Mesenchymal stem cell (in vitro differentiated cells and primary cell): Measurements from ENCODE around the gene FOXP2.

ENCODE experiments used
- DNase-seq: peaks from one replicate; pipeline ENCODE4 v3.0.0-alpha.2; 2013
- H2AFZ ChIP-seq: one replicate; pipeline ENCODE4 v1.6.1; 2013; ENCODE audit warnings: low read depth, mild to moderate bottlenecking, control low read depth, inconsistent platforms, low read length, moderate library complexity
- H2AK5ac ChIP-seq: 2 replicates; pipeline ENCODE4 v1.6.1; 2013; ENCODE audit warnings: low read length, moderate library complexity, mild to moderate bottlenecking, inconsistent platforms; ENCODE audit not compliant: severe bottlenecking
- H2BK120ac ChIP-seq: one replicate; pipeline ENCODE4 v1.6.1; 2013; ENCODE audit warnings: low read depth, mild to moderate bottlenecking, inconsistent platforms, low read length, moderate library complexity
- H2BK12ac ChIP-seq, 2 experiments: one replicate each; pipeline ENCODE4 v1.6.1; 2013; ENCODE audit warnings: inconsistent platforms in 2 of 2, low read length in 2 of 2, mild to moderate bottlenecking in 2 of 2, moderate library complexity in 2 of 2, control low read depth in 1 of 2
- H2BK15ac ChIP-seq: one replicate; pipeline ENCODE4 v1.6.1; 2013; ENCODE audit warnings: mild to moderate bottlenecking, low read depth, inconsistent platforms; ENCODE audit not compliant: poor library complexity, severe bottlenecking
- H2BK5ac ChIP-seq: 2 replicates; pipeline ENCODE4 v1.6.1; 2013; ENCODE audit warnings: low read depth, mild to moderate bottlenecking, low read length, control low read depth, inconsistent platforms; ENCODE audit not compliant: poor library complexity, severe bottlenecking
- H3K14ac ChIP-seq, 2 experiments: one replicate each; pipeline ENCODE4 v1.6.1; 2013; ENCODE audit warnings: inconsistent platforms in 2 of 2, low read length in 2 of 2, control low read depth in 1 of 2, mild to moderate bottlenecking in 1 of 2, moderate library complexity in 1 of 2
- H3K18ac ChIP-seq, 2 experiments: one replicate each; pipeline ENCODE4 v1.6.1; 2013; ENCODE audit warnings: inconsistent platforms in 2 of 2, low read length in 2 of 2, control low read depth in 1 of 2, low read depth in 1 of 2, mild to moderate bottlenecking in 1 of 2
- H3K23ac ChIP-seq, 2 experiments: one replicate each; pipeline ENCODE4 v1.6.1; 2013; ENCODE audit warnings: inconsistent platforms in 2 of 2, low read length in 2 of 2, mild to moderate bottlenecking in 2 of 2, moderate library complexity in 2 of 2, control low read depth in 1 of 2
- H3K27ac ChIP-seq: 2 replicates; pipeline ENCODE4 v1.5.1; 2013; ENCODE audit warnings: mild to moderate bottlenecking, moderate library complexity, low read length, control low read depth, inconsistent platforms; ENCODE audit not compliant: poor library complexity, severe bottlenecking
- H3K27me3 ChIP-seq, 2 experiments: 2 replicates each; pipeline versions ENCODE4 v1.6.1 to v1.7.0; 2013; ENCODE audit warnings: low read length in 2 of 2, mild to moderate bottlenecking in 2 of 2, moderate library complexity in 2 of 2, control low read depth in 1 of 2, inconsistent platforms in 1 of 2; ENCODE audit not compliant: control insufficient read depth in 1 of 2, insufficient read depth in 1 of 2
- H3K36me3 ChIP-seq, 2 experiments: 2 replicates each; pipeline versions ENCODE4 v1.6.1 to v1.7.0; 2013; ENCODE audit warnings: low read length in 2 of 2, control low read depth in 1 of 2, inconsistent platforms in 1 of 2, low read depth in 1 of 2, mild to moderate bottlenecking in 1 of 2; ENCODE audit not compliant: insufficient read depth in 2 of 2, control insufficient read depth in 1 of 2
- H3K4ac ChIP-seq, 2 experiments: one replicate each; pipeline ENCODE4 v1.6.1; 2013; ENCODE audit warnings: inconsistent platforms in 2 of 2, low read length in 2 of 2, mild to moderate bottlenecking in 2 of 2, moderate library complexity in 2 of 2, control low read depth in 1 of 2, low read depth in 1 of 2
- H3K4me1 ChIP-seq: 2 replicates; pipeline ENCODE4 v1.6.1; 2013; ENCODE audit warnings: low read depth, low read length, control low read depth; ENCODE audit not compliant: control insufficient read depth, insufficient read depth
- H3K4me2 ChIP-seq: 2 replicates; pipeline ENCODE4 v1.6.1; 2013; ENCODE audit warnings: low read length, mild to moderate bottlenecking, inconsistent platforms; ENCODE audit not compliant: poor library complexity, severe bottlenecking
- H3K4me3 ChIP-seq, 2 experiments: 2 replicates each; pipeline versions ENCODE4 v1.5.1 to v1.7.0; 2013; ENCODE audit warnings: low read length in 2 of 2, mild to moderate bottlenecking in 2 of 2, control low read depth in 1 of 2, low read depth in 1 of 2; ENCODE audit not compliant: insufficient read depth in 1 of 2
- H3K79me1 ChIP-seq: replicated peaks from 2 replicates; pipeline ENCODE4 v1.6.1; 2013; ENCODE audit warnings: mild to moderate bottlenecking, control low read depth, low read length, inconsistent platforms; ENCODE audit not compliant: poor library complexity, severe bottlenecking
- H3K9ac ChIP-seq: 2 replicates; pipeline ENCODE4 v1.7.0; 2013; ENCODE audit warnings: mild to moderate bottlenecking, low read length, moderate library complexity
- H3K9me3 ChIP-seq: 2 replicates; pipeline ENCODE4 v1.7.0; 2013; ENCODE audit warnings: mild to moderate bottlenecking, low read length; ENCODE audit not compliant: control insufficient read depth
- H4K8ac ChIP-seq: one replicate; pipeline ENCODE4 v1.6.1; 2013; ENCODE audit warnings: inconsistent platforms, mild to moderate bottlenecking, low read length, moderate library complexity
- H4K91ac ChIP-seq: one replicate; pipeline ENCODE4 v1.6.1; 2013; ENCODE audit warnings: mild to moderate bottlenecking, low read length, inconsistent platforms
- WGBS: methylation state at CpG from one replicate; pipeline ENCODE4 v1.1.7; 2013; ENCODE audit warnings: mixed read lengths; 5-methylcytosine and 5-hydroxymethylcytosine counted together

The FOXP2 gene

GRCh38 chr7:114522081-114522480 lies 107.5 kb downstream of the FOXP2 start:
- no peak overlapping the region for H3K27ac ChIP-seq
- H3K4me3 ChIP-seq: no peak overlapping the region
- H3K18ac ChIP-seq: no peak overlapping the region
- H4K8ac ChIP-seq: no peak overlapping the region
- no peak overlapping the region for H2AK5ac ChIP-seq
- no peaks in the 10 kb centered on the region for H3K27me3 ChIP-seq
- no peaks in the 10 kb centered on the region for H3K9me3 ChIP-seq
- H2BK5ac ChIP-seq: no peak overlapping the region
- no peaks in the 10 kb centered on the region for H3K36me3 ChIP-seq
- H4K91ac ChIP-seq: no peak overlapping the region
- no peak overlapping the region for H3K14ac ChIP-seq
- no peak overlapping the region for H2BK12ac ChIP-seq
- no peak overlapping the region for H3K23ac ChIP-seq
- no peak overlapping the region for H2AFZ ChIP-seq
- no peak overlapping the region for H3K9ac ChIP-seq
- no peaks in the 10 kb centered on the region for H3K4me1 ChIP-seq
- H2BK120ac ChIP-seq: no peak overlapping the region
- DNase-seq: no peak
- H3K4ac ChIP-seq: no peak overlapping the region
- no peaks in the 10 kb centered on the region for H3K79me1 ChIP-seq
- WGBS: 86% methylated on average over 1 of the region's 1 CpG
- H3K4me2 ChIP-seq: no peak overlapping the region
- no peak overlapping the region for H2BK15ac ChIP-seq

- H3K27me3 ChIP-seq: no peaks in the 10 kb centered on the region
- H3K27ac ChIP-seq: no peak overlapping the region
- H3K79me1 ChIP-seq: no peaks in the 10 kb centered on the region
- H3K23ac ChIP-seq: no peak overlapping the region
- H2BK12ac ChIP-seq: no peak overlapping the region
- no peak overlapping the region for H3K18ac ChIP-seq
- no peak overlapping the region for H4K8ac ChIP-seq
- no peaks in the 10 kb centered on the region for H3K36me3 ChIP-seq
- H3K9ac ChIP-seq: peak overlapping the region; percentile 74
- no peak overlapping the region for H4K91ac ChIP-seq
- no peak overlapping the region for H3K4me3 ChIP-seq
- H3K4me2 ChIP-seq: no peak overlapping the region
- no peak overlapping the region for H2AK5ac ChIP-seq
- H2BK5ac ChIP-seq: no peak overlapping the region
- no peak overlapping the region for H3K14ac ChIP-seq
- no peaks in the 10 kb centered on the region for H3K4me1 ChIP-seq
- no peak overlapping the region for H2AFZ ChIP-seq
- no peak overlapping the region for H3K4ac ChIP-seq
- H3K9me3 ChIP-seq: no peaks in the 10 kb centered on the region
- DNase-seq: no peak
- 90% methylated on average over 3 of the region's 3 CpGs for WGBS
- no peak overlapping the region for H2BK120ac ChIP-seq
- no peak overlapping the region for H2BK15ac ChIP-seq
Measured at GRCh38 chr7:114527589-114527988, 113.0 kb downstream of the FOXP2 start.

GRCh38 chr7:114530057-114530611 lies 115.5 kb downstream of the FOXP2 start:
- H2BK12ac ChIP-seq: no peak overlapping the region
- peak overlapping the region; percentile 82 for H3K9ac ChIP-seq
- no peak overlapping the region for H4K8ac ChIP-seq
- H3K4me2 ChIP-seq: no peak overlapping the region
- H3K4me1 ChIP-seq: no peaks in the 10 kb centered on the region
- H3K18ac ChIP-seq: no peak overlapping the region
- H3K27ac ChIP-seq: no peak overlapping the region
- no peaks in the 10 kb centered on the region for H3K9me3 ChIP-seq
- no peak overlapping the region for H2BK5ac ChIP-seq
- H3K4me3 ChIP-seq: no peak overlapping the region
- no peak overlapping the region for H3K4ac ChIP-seq
- H3K14ac ChIP-seq: no peak overlapping the region
- H2BK15ac ChIP-seq: no peak overlapping the region
- H3K27me3 ChIP-seq: no peaks in the 10 kb centered on the region
- 43% methylated on average over 3 of the region's 5 CpGs for WGBS
- no peak overlapping the region for H3K23ac ChIP-seq
- H2BK120ac ChIP-seq: no peak overlapping the region
- H4K91ac ChIP-seq: no peak overlapping the region
- H2AK5ac ChIP-seq: no peak overlapping the region
- no peaks in the 10 kb centered on the region for H3K36me3 ChIP-seq
- H3K79me1 ChIP-seq: no peaks in the 10 kb centered on the region
- peak; percentile 43 for DNase-seq
- no peak overlapping the region for H2AFZ ChIP-seq

GRCh38 chr7:114531326-114531725 lies 116.7 kb downstream of the FOXP2 start:
- no peak overlapping the region for H4K91ac ChIP-seq
- H2BK120ac ChIP-seq: no peak overlapping the region
- no peak overlapping the region for H2AFZ ChIP-seq
- no peak overlapping the region for H2AK5ac ChIP-seq
- peak overlapping the region; percentile 82 for H3K9ac ChIP-seq
- no peak overlapping the region for H2BK15ac ChIP-seq
- H3K27me3 ChIP-seq: no peaks in the 10 kb centered on the region
- no peak overlapping the region for H2BK12ac ChIP-seq
- no peak overlapping the region for H3K14ac ChIP-seq
- no peaks in the 10 kb centered on the region for H3K36me3 ChIP-seq
- no peak overlapping the region for H4K8ac ChIP-seq
- no peak overlapping the region for H3K4me2 ChIP-seq
- H3K18ac ChIP-seq: no peak overlapping the region
- no peak overlapping the region for H3K4me3 ChIP-seq
- no peak overlapping the region for H2BK5ac ChIP-seq
- H3K9me3 ChIP-seq: no peaks in the 10 kb centered on the region
- peak; percentile 6 for DNase-seq
- no peaks in the 10 kb centered on the region for H3K4me1 ChIP-seq
- no peak overlapping the region for H3K27ac ChIP-seq
- H3K79me1 ChIP-seq: no peaks in the 10 kb centered on the region
- H3K4ac ChIP-seq: no peak overlapping the region
- no peak overlapping the region for H3K23ac ChIP-seq
